ENCODE results near the gene SLC46A3.

Gene SLC46A3

GRCh38 chr13:28678809-28679208 lies 40.0 kb downstream of the SLC46A3 start:
- no peak for DNase-seq

- DNase-seq, result no peak
Observed at GRCh38 chr13:28671126-28671792, 47.5 kb downstream of the SLC46A3 start.

- DNase-seq, result no peak
Observed at GRCh38 chr13:28666897-28667488, 51.8 kb downstream of the SLC46A3 start.

DNA sequence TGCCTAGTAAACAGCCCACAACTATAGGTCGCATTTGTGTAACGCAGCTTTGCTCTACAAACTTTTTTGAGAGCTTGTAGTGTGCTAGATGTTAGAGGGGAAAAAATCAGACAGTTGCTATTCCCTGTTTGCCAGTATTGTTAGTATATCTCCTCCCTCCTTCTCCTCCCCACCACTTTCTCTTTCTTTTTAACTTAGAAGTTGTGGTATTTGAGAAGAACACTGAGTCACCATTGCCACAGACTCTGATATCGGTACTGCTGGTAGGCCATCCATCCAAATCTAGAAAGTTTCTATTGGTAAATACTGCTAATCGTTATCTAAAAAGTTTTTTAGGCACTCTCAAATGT lies 59.2 kb downstream of the SLC46A3 start:
- DNase-seq, result no peak

GRCh38 chr13:28658796-28659620 lies 59.8 kb downstream of the SLC46A3 start, which contains the start of gene POMP:
Gene POMP, plus strand, starts transcription at chr13:28659130. Its CDS starts 55 bp downstream, at chr13:28659185.
- peak; percentile 92 for DNase-seq

GRCh38 chr13:28658539-28658795 lies 60.3 kb downstream of the SLC46A3 start:
- no peak for DNase-seq

GRCh38 chr13:28657784-28658538 lies 60.8 kb downstream of the SLC46A3 start:
- no peak for DNase-seq

DNA sequence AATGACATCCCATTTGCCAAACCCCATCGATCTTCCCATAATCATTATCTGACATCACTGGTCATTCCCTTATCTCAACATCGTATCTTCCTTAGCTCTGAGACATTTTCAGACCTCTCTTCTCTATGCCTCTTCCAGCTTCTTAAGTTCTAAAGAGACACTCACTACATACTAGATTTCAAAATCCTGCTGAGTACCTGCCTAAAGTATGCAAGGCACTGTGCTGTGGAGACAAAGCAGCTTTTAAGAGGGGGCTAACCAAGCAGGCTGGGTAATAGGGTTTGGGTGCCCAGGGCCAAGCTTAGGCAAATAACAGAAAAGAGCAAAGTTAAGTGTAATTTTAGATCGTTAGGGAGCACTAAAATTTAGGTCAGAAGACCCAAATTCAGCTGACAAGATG lies 63.2 kb downstream of the SLC46A3 start:
- no peak for DNase-seq

DNA sequence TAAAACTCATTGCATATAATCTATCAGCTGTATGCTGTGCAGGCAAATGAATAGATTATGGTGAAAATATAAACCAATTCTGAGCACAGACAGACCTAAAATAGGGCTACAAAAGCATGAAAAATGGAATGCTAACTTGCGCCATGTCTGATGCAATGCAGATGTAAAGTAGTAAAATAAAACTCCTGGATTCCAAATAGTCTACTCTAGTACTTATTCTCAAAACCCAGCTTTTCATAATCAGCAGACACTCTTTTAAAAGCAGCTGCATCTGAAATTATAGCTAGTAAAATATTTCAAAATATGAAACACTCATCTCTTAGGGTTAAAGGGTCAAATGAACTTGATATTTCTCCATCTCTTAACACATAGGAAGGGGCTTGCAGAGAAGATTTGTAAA lies 64.5 kb downstream of the SLC46A3 start:
- DNase-seq, result no peak

GRCh38 chr13:28653111-28653510 lies 65.7 kb downstream of the SLC46A3 start:
- no peak for DNase-seq

- no peak for DNase-seq
Observed at GRCh38 chr13:28651810-28652401, 66.9 kb downstream of the SLC46A3 start.

- no peak for DNase-seq
Observed at GRCh38 chr13:28650284-28650683, 68.5 kb downstream of the SLC46A3 start.

All from CD4-positive, alpha-beta T cell treated with Interleukin-15 for 1 hour (primary cell).